C4-2B (cell line): ENCODE results near the gene TBC1D12.

Experiments
- ZFX ChIP-seq: fragments of 450-650 bp; IDR thresholded peaks from 2 replicates; pipeline ENCODE4 v1.6.1; 2017
- TF ChIP-seq, protein P1 (sequence below): fragments of 450-650 bp; conservative IDR thresholded peaks from 2 replicates; pipeline ENCODE4 v1.5.1; 2017; ENCODE audit warnings: mild to moderate bottlenecking

DNA sequence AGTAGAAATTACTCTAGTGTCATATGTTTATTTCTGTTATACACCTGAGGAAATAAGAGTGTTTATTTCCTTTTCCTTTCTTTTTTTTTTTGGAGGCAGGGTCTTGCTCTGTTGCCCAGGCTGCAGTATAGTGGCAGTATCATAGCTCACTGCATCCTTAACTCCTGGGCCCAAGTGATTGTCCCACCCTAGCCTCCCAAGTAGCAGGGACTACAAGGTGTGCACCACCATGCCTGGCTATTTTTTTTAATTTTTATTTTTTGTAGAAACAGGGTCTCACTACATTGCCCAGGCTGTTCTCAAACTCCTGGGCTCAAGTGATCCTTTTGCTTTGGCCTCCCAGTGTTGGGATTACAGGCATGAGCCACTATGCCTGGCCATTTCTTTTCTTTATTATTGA is 37.8 kb downstream of the TBC1D12 start:
- TF ChIP-seq, protein P1, sequence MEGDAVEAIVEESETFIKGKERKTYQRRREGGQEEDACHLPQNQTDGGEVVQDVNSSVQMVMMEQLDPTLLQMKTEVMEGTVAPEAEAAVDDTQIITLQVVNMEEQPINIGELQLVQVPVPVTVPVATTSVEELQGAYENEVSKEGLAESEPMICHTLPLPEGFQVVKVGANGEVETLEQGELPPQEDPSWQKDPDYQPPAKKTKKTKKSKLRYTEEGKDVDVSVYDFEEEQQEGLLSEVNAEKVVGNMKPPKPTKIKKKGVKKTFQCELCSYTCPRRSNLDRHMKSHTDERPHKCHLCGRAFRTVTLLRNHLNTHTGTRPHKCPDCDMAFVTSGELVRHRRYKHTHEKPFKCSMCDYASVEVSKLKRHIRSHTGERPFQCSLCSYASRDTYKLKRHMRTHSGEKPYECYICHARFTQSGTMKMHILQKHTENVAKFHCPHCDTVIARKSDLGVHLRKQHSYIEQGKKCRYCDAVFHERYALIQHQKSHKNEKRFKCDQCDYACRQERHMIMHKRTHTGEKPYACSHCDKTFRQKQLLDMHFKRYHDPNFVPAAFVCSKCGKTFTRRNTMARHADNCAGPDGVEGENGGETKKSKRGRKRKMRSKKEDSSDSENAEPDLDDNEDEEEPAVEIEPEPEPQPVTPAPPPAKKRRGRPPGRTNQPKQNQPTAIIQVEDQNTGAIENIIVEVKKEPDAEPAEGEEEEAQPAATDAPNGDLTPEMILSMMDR, result no peak
- no peak for TF ChIP-seq ZFX
